ENCODE measurements around the gene GRPEL1. TPM values are rescaled to one million over a fixed set of nuclear protein-coding genes. Genes with fewer than 3 reads are reported as not detected.

Gene GRPEL1
- total RNA-seq, 2 experiments from 2014 or later: 55.6 to 58.6 TPM

DNA sequence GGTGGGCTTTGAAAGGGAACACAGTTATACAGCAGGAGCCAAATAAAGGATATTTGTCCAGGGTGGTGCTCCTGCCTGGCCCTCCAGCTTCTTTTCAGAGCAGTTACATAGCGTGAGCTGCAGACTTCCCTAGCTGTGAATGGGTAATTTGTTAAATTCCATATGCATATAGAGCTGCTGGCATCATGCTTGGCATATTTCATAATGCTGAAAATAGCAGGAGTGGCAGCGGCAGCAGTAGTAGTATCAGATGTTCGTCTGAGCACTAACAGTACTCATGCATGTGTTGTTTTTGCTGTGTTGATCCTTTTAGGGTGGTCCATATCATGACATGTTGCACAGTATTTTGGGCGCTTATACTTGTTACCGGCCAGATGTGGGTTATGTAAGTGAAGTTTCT is 58.3 kb downstream of the GRPEL1 start:
- no peak overlapping the region for H3K27ac Mint-ChIP-seq
- H3K9me3 Mint-ChIP-seq: no peaks in the 10 kb centered on the region
- intact Hi-C loops (cut with DNase I, micrococcal nuclease): no loop called here
- TF ChIP-seq CTCF (IDR thresholded peaks at IDR 0.05): no peak
- Histone ChIP-seq H3K4me1 (ENCODE audit: insufficient read depth, low read length) (no peaks in the 10 kb centered on the region), H3K4me3 (ENCODE audit: low read length) (no peak overlapping the region), H3K27ac (ENCODE audit: low read depth in 1 of 2, low read length in 2 of 2) (no peak overlapping the region), H3K36me3 (ENCODE audit: insufficient read depth, low read length) (peaks cover 82% of the 10 kb centered on the region), H3K27me3 (ENCODE audit: control insufficient read depth in 1 of 2, insufficient read depth in 2 of 2, low read length in 2 of 2) (no peaks in the 10 kb centered on the region), H3K9me3 (ENCODE audit: control insufficient read depth in 1 of 2, insufficient read depth in 1 of 2, low read length in 2 of 2) (no peaks in the 10 kb centered on the region)
- no peaks in the 10 kb centered on the region for H3K27me3 Mint-ChIP-seq
- ATAC-seq (ENCODE audit: poor library complexity): no peak
- no peaks in the 10 kb centered on the region for H3K4me1 Mint-ChIP-seq (ENCODE audit: low read depth)
- ChIA-PET CTCF (interaction anchor here (0.9 kb wide), 2 partner anchors 35 to 61 kb away, joined by 3 read pairs; no protein-coding TSS in a partner anchor), POLR2A (no interaction called here)
- no peak for DNase-seq
- H3K36me3 Mint-ChIP-seq (ENCODE audit: low read depth): peaks cover 90% of the 10 kb centered on the region
- H3K4me3 Mint-ChIP-seq: no peak overlapping the region

Other genes with a start within 250 kb of the GRPEL1 start
- 10 to 100 TPM; 31.2 to 34.1 TPM for gene TBC1D14, start 158.2 kb downstream of the GRPEL1 start, total RNA-seq
- gene TADA2B, start 24.7 kb downstream of the GRPEL1 start, total RNA-seq: 10 to 100 TPM; 41.5 to 44.6 TPM
- gene SORCS2, start 124.5 kb upstream of the GRPEL1 start, total RNA-seq: not detected

Data from CD4-positive, alpha-beta T cell (primary cell).